ENCODE measurements around the gene GPER1.
A peak's percentile ranks its signal among the peaks of the same experiment; 100 is the strongest.

GPER1 gene

DNA sequence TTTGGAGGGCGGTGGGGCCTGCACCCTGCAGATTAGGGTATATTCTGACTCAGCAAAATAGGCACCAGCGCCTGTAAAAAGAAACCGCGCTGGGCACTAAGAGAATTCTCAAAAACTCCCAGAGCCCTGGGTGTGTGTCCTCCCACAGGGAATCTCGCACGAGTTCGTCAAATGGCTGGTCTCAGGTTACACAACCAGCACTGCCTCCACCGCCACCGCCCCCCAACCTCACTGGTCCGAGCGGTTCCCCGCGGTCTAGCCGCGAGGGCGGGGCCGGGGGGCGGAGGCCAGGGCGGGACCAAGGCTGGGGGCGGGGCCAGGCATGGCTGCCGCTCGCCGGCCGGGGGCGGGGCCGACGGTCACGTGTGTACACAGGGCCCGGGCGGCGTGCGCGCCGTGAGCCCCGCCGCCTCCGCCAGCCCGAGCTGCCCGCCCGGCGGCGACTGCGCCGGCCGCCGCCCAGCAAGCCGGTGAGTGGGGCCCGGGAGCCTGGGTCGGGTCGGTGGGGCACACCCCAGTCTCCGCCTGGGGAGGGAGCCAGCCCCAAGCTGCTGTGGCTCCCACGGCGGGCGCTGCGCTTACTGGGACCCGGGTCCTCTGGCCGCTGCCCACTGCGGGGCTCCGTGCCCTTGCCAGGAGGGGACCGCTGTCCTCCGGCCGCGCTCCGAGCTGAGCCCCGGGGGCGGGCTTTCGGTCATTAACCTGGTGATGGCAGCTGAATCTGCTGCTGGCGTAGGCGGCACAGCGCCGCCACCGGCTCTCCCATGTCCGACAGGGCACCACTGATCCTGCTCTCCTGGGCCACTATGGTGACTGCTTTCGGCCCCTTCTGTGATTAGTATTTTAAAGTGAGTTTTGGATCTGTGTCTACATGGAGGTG lies 43.5 kb upstream of the GPER1 start, which contains the start of gene GPR146:
TSS of gene GPR146 (plus strand) at position 358 of the 880 bp plus-strand sequence. CDS start 12,970 bp downstream, outside the sequence.
- Histone ChIP-seq H3K4me3 (peak within 1 kb of the TSS; percentile 83), H3K27ac (peak within 1 kb of the TSS; percentile 94 to 95)
- TF ChIP-seq, protein P1, sequence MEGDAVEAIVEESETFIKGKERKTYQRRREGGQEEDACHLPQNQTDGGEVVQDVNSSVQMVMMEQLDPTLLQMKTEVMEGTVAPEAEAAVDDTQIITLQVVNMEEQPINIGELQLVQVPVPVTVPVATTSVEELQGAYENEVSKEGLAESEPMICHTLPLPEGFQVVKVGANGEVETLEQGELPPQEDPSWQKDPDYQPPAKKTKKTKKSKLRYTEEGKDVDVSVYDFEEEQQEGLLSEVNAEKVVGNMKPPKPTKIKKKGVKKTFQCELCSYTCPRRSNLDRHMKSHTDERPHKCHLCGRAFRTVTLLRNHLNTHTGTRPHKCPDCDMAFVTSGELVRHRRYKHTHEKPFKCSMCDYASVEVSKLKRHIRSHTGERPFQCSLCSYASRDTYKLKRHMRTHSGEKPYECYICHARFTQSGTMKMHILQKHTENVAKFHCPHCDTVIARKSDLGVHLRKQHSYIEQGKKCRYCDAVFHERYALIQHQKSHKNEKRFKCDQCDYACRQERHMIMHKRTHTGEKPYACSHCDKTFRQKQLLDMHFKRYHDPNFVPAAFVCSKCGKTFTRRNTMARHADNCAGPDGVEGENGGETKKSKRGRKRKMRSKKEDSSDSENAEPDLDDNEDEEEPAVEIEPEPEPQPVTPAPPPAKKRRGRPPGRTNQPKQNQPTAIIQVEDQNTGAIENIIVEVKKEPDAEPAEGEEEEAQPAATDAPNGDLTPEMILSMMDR (IDR thresholded peaks at IDR 0.05): peak; percentile 61
- peak; percentile 98 for DNase-seq (ENCODE audit: low spot score)

- DNase-seq (ENCODE audit: low spot score): no peak
- TF ChIP-seq, protein P1 (IDR thresholded peaks at IDR 0.05): no peak
- Histone ChIP-seq H3K4me3 (peak overlapping the region; percentile 83), H3K27ac (peak overlapping the region; percentile 94 to 95)
These were observed 42.5 kb upstream of the GPER1 start for GRCh38 chr7:1045069-1046063.

DNA sequence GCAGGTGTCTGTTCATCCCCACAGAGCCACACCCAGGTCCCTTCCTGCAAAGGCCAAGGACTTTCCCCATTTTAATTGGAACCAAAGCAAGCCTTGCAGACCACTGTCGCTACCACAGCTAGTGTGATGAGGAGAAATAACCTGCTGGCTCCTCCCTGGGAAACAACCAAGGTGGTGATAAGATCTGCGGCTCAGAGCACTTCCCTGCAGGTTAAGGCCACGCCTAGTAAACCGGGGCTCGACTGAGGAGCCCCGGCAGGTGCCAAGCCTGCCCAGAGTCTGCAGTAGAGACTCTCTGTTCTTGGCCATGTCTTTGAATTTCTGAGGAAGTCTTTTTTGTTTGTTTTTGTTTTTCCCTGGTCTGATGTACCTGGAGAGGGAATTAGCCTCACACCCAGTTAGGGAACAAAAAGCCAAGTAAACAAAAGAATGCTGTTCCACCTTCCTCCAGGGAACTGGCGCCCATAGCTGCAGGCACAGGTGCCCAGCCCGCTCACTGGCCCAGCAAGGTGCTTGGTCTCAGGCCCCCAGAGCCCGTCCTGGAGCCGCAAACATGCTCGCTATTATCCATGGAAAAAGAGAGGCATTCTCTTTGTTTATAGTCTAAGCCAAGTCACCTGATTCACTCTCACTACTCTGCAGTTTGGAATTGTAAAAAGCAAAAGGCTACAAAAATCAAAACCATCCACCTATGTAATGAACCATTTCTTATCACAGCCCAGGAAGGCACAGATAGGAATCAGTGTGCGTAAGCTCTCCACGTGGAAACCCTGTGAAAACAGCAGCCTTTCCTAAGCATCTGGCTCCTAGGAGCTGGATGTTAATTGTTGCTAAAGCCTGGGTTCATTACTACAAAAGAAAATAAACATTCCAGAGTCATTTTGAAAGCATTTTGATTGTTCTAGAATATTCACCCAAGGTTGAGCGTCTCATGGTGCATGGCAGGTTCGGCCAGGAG lies 40.9 kb upstream of the GPER1 start:
- TF ChIP-seq, protein P1 (IDR thresholded peaks at IDR 0.05): no peak
- no peak overlapping the region for H3K4me3 ChIP-seq
- DNase-seq (ENCODE audit: low spot score): no peak
- H3K27ac ChIP-seq: no peak overlapping the region

DNA sequence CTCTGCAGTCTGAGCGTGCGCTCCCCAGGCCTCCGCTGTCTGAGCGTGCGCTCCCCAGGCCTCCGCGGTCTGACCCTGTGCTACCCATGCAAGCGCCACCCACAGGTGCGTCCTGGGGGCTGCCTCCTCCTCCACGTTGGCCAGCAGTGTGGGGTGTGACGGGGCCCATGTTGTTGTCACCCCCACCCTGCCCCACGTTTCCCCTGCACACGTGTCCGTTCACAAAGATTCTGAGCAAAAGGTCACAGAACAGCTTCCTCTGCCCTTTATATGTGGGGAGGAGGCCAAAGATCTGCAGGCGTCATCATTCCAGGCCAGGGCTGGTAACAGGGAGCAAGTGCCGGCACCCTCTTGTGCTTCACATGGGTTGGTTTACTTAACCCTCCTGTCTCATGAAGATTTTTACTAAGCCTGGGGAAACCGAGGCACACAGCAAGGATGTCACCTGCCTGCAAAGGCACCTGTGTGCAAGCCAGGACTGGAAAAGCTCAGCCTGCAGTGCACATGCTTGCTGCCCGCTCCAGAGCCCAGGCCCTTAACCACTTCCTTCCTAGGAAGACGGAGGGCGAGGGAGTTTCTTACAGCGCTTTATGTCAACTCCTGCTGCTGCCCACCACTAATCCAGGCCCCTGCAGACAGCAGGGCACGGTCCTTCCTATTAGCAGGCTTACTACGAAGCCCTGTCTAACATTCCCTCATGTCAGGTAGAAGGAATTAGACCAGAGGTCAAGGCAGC lies 38.7 kb upstream of the GPER1 start:
- DNase-seq (ENCODE audit: low spot score): no peak
- H3K27ac ChIP-seq: peak overlapping the region in 1 of 2 donors; percentile 79
- TF ChIP-seq, protein P1 (IDR thresholded peaks at IDR 0.05): no peak
- H3K4me3 ChIP-seq: no peak overlapping the region

GRCh38 chr7:1049801-1050200 lies 38.1 kb upstream of the GPER1 start:
- TF ChIP-seq, protein P1 (IDR thresholded peaks at IDR 0.05): no peak
- no peak for DNase-seq (ENCODE audit: low spot score)
- Histone ChIP-seq H3K4me3 (no peak overlapping the region), H3K27ac (peak overlapping the region in 1 of 2 donors; percentile 79)
